GM12878 (cell line): ENCODE measurements around the gene ABR. TPM values are rescaled to one million over a fixed set of nuclear protein-coding genes. Genes with fewer than 3 reads are reported as not detected.
A peak's percentile ranks its signal among the peaks of the same experiment; 100 is the strongest.

ENCODE experiments used
- ATAC-seq: fragments of 200-7000 bp; cut with Tn5 transposase; 3 replicates; pipeline ENCODE4 v1.9.1; 2020; ENCODE audit warnings: mild to moderate bottlenecking, moderate library complexity
- BruUV-seq: library from RNA; stranded (reverse); fragments of 400-500 nt; replicated peaks from 2 replicates; lab custom pipeline; 2021; lab: Mats Ljungman, UMichigan
- CTCF ChIA-PET: fragments of 300-600 bp; sonication (Branson Sonifier 250); formaldehyde crosslinking; extraction: SDS; loops from one replicate; lab custom pipeline; 2021; ENCODE audit warnings: inconsistent platforms; lab: Yijun Ruan, JAX
- POLR2A ChIA-PET: fragments of 350-600 bp; formaldehyde crosslinking; extraction: SDS; loops from one replicate; lab custom pipeline; 2021; ENCODE audit warnings: inconsistent platforms; lab: Charles Lee
- RAD21 ChIA-PET: fragments of 300-600 bp; sonication (Branson Sonifier 250); formaldehyde crosslinking; loops from one replicate; lab custom pipeline; 2023; ENCODE audit warnings: antibody characterized with exemption; ENCODE audit not compliant: unreplicated experiment; lab: Charles Lee
- SMC1A ChIA-PET: fragments of 300-600 bp; sonication (Branson Sonifier 250); formaldehyde crosslinking; loops from one replicate; lab custom pipeline; 2023; ENCODE audit not compliant: unreplicated experiment, uncharacterized antibody; lab: Charles Lee
- DNase-seq: peaks from one replicate; pipeline ENCODE4 v3.0.0-alpha.2; 2011; ENCODE audit warnings: low read depth, low spot score
- FAIRE-seq: peaks from 3 replicates; lab custom pipeline; 2011; peaks lifted over from hg19 to GRCh38; lab: Jason Lieb, UNC
- H2AFZ ChIP-seq: 2 replicates; pipeline ENCODE4 v1.6.0; 2011; ENCODE audit warnings: low read depth, low read length, control low read depth; ENCODE audit not compliant: control insufficient read depth
- H3K27ac ChIP-seq: 2 replicates; pipeline ENCODE4 v1.5.1; 2011; ENCODE audit warnings: control low read depth; ENCODE audit not compliant: control insufficient read depth, insufficient read depth
- H3K27me3 ChIP-seq, 2 experiments: replicated peaks in 1 of 2; 2 replicates each; pipeline versions ENCODE4 v1.6.0 to v1.6.1; 2011; ENCODE audit warnings: low read length in 1 of 2; ENCODE audit not compliant: control insufficient read depth in 2 of 2, insufficient read depth in 2 of 2
- H3K36me3 ChIP-seq, 2 experiments: 2 replicates each; pipeline ENCODE4 v1.5.1; 2011; ENCODE audit warnings: low read length in 1 of 2; ENCODE audit not compliant: control insufficient read depth in 2 of 2, insufficient read depth in 2 of 2
- H3K4me1 ChIP-seq: 2 replicates; pipeline ENCODE4 v1.6.1; 2011; ENCODE audit warnings: mild to moderate bottlenecking, low read length, moderate library complexity, mixed read lengths; ENCODE audit not compliant: control insufficient read depth, insufficient read depth
- H3K4me2 ChIP-seq: 2 replicates; pipeline ENCODE4 v1.6.0; 2011; ENCODE audit warnings: control low read depth; ENCODE audit not compliant: control insufficient read depth, insufficient read depth
- H3K4me3 ChIP-seq: fragments of 200-600 bp; sonication (generic); 2 replicates; pipeline ENCODE4 v1.5.1; 2016
- H3K79me2 ChIP-seq: 2 replicates; pipeline ENCODE4 v1.6.0; 2011; ENCODE audit warnings: low read length; ENCODE audit not compliant: control insufficient read depth, insufficient read depth
- H3K9ac ChIP-seq: 2 replicates; pipeline ENCODE4 v1.8.0; 2011; ENCODE audit warnings: low read length, control low read depth, mixed read lengths; ENCODE audit not compliant: control insufficient read depth, insufficient read depth
- H3K9me3 ChIP-seq: replicated peaks from 3 replicates; pipeline ENCODE4 v1.5.1; 2011; ENCODE audit warnings: mild to moderate bottlenecking, low read length; ENCODE audit not compliant: control insufficient read depth, insufficient read depth
- H4K20me1 ChIP-seq: 2 replicates; pipeline ENCODE4 v1.6.0; 2011; ENCODE audit not compliant: control insufficient read depth, insufficient read depth
- BCLAF1 ChIP-seq: fragments of 450-650 bp; IDR thresholded peaks from 2 replicates; pipeline ENCODE4 v1.6.1; 2017; ENCODE audit warnings: antibody characterized with exemption, mild to moderate bottlenecking, moderate library complexity
- CREM ChIP-seq: IDR thresholded peaks from 2 replicates; pipeline ENCODE4 v1.6.1; 2014; ENCODE audit warnings: antibody characterized with exemption, low read depth
- HDAC2 ChIP-seq: fragments of 200-600 bp; sonication (generic); IDR thresholded peaks from 2 replicates; pipeline ENCODE4 v1.6.1; 2017
- MXI1 ChIP-seq: fragments of 150-350 bp; IDR thresholded peaks from 2 replicates; pipeline ENCODE4 v1.6.1; 2011; ENCODE audit warnings: low read depth, mild to moderate bottlenecking, inconsistent platforms, low read length, improper control_type of control experiment
- POLR2A ChIP-seq: IDR thresholded peaks from 2 replicates; pipeline ENCODE4 v1.6.1; 2011; ENCODE audit warnings: low read depth, mild to moderate bottlenecking, low read length
- SREBF2 ChIP-seq: IDR thresholded peaks from 2 replicates; pipeline ENCODE4 v1.6.1; 2012; ENCODE audit warnings: mild to moderate bottlenecking, low read length
- TAF1 ChIP-seq: IDR thresholded peaks from 2 replicates; pipeline ENCODE4 v1.6.1; 2011; ENCODE audit warnings: mild to moderate bottlenecking, low read depth, low read length, borderline replicate concordance
- ZZZ3 ChIP-seq: IDR thresholded peaks from 2 replicates; pipeline ENCODE4 v1.6.1; 2011; ENCODE audit warnings: low read depth; ENCODE audit not compliant: control insufficient read depth, insufficient read length
- WGBS: methylation state at CpG from one replicate; pipeline ENCODE4 v1.1.6; 2016; ENCODE audit warnings: low lambda C conversion rate; ENCODE audit not compliant: insufficient replicate concordance, insufficient coverage; ENCODE audit errors: missing lambda C conversion rate; 5-methylcytosine and 5-hydroxymethylcytosine counted together
- in situ Hi-C: fragments of 300-500 bp; cut with MboI; formaldehyde crosslinking; loops from 9 replicates; pipeline ENCODE4 v1.14.3; 2018; ENCODE audit warnings: mixed read lengths
- intact Hi-C: fragments of 100-400 bp; cut with micrococcal nuclease; formaldehyde crosslinking; loops from one replicate; pipeline ENCODE4 v1.14.2; 2022; ENCODE audit not compliant: unreplicated experiment
- polyA plus RNA-seq, 11 experiments: library from polyadenylated mRNA; depleted of rRNA in 4 of 11; unstranded in 6 of 11; stranded (reverse) in 5 of 11; fragments of >200 nt; fragmentation: Nextera tagmentation in 4 of 11; fragmentation: Illumina TruSeq in 1 of 11; extraction: Ambion mirVana in 4 of 11; extraction: Trizol in 1 of 11; gene quantifications; 1 replicate in 1 of 11; 2 replicates in 10 of 11; pipeline versions ENCODE4 v1.2.1 to v1.2.3, GENCODE V29; 2011 to 2016; ENCODE audit warnings: inconsistent platforms in 2 of 11, missing spikeins in 2 of 11, low read depth in 1 of 11
- total RNA-seq, 4 experiments: library from RNA; depleted of rRNA in 3 of 4; stranded (reverse); fragments of >200 nt in 3 of 4; fragmentation: Illumina TruSeq in 1 of 4; extraction: Trizol in 1 of 4; gene quantifications; 2 replicates each; pipeline versions ENCODE4 v1.2.1 to v1.2.3, GENCODE V29; 2013 to 2021
- TF ChIP-seq, protein P1 (sequence below): fragments of 450-650 bp; formaldehyde crosslinking; IDR thresholded peaks from 2 replicates; pipeline ENCODE4 v1.4.0; 2022; ENCODE audit warnings: mild to moderate bottlenecking, moderate library complexity

The ABR gene
- total and polyA plus RNA-seq, 10 of the 15 experiments (the other 5 are each of a cell fraction or from before 2014, with no cell fraction given) = 1.4 to 112 (median 30.0) TPM

DNA sequence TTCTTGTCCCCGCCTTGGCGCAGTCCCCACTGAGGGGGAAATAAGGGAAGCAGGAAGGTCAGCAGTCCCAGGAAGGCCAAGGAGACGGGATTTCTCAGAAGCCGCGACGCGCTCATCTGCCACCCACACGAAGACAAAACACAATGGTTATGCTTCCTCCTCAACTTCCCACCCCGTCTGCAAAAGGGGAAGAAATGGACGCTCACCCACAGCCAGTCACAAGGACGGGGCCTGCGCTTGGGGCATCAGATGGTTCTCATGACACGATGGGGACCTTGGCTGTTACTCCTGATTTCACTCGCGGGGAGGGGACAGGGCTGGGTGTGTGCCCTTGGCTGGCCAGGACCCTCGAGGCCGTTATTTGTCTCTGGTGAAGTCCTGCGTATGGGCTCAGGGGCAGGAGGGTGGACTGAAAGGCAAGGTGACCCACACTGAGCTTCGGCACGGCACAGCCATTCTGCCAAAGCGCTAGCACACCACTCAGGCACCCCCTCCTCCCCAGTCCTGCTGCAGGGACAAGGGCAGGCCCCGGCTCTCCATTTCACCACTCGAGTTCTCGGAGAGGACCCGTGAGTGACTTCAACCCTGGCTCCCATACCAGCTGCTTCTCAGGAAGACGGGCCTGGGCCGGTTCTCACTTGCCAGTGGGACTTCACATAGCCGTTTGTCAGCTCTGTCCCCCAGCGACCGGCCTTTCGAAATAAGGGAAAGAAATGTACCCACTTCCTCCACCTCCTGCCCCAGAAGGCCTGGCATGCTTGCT is 84.5 kb downstream of the ABR start:
- ATAC-seq = no peak
- POLR2A ChIA-PET = no interaction called here
- H3K9ac ChIP-seq = no peak overlapping the region
- SMC1A ChIA-PET = no interaction called here
- no peaks in the 10 kb centered on the region for H4K20me1 ChIP-seq
- no peak overlapping the region for H2AFZ ChIP-seq
- no peak overlapping the region for H3K4me3 ChIP-seq
- TF ChIP-seq SREBF2 (no peak), POLR2A (peak; percentile 15; the same call in 1 of the 2 replicates), BCLAF1 (no peak), TAF1 (no peak), CREM (no peak), ZZZ3 (no peak), HDAC2 (no peak), MXI1 (no peak)
- TF ChIP-seq, protein P1, sequence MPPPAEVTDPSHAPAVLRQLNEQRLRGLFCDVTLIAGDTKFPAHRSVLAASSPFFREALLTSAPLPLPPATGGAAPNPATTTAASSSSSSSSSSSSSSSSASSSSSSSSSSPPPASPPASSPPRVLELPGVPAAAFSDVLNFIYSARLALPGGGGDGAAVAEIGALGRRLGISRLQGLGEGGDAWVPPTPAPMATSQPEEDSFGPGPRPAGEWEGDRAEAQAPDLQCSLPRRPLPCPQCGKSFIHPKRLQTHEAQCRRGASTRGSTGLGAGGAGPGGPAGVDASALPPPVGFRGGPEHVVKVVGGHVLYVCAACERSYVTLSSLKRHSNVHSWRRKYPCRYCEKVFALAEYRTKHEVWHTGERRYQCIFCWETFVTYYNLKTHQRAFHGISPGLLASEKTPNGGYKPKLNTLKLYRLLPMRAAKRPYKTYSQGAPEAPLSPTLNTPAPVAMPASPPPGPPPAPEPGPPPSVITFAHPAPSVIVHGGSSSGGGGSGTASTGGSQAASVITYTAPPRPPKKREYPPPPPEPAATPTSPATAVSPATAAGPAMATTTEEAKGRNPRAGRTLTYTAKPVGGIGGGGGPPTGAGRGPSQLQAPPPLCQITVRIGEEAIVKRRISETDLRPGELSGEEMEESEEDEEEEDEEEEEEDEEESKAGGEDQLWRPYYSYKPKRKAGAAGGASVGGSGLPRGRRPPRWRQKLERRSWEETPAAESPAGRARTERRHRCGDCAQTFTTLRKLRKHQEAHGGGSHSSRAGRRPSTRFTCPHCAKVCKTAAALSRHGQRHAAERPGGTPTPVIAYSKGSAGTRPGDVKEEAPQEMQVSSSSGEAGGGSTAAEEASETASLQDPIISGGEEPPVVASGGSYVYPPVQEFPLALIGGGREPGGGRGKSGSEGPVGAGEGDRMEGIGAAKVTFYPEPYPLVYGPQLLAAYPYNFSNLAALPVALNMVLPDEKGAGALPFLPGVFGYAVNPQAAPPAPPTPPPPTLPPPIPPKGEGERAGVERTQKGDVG (CRISPR knock-in tag) = no peak
- TF ChIP-seq, all 136 proteins: peak for 1
- FAIRE-seq (no peak), DNase-seq (no peak)
- BruUV-seq = no TSS peak
- Histone ChIP-seq H3K79me2 (no peaks in the 10 kb centered on the region), H3K27me3 (no peaks in the 10 kb centered on the region), H3K4me1 (no peaks in the 10 kb centered on the region), H3K9me3 (no peaks in the 10 kb centered on the region), H3K36me3 (peaks cover 10 to 37% of the 10 kb centered on the region in 2 experiments; a peak in 3 of 4 replicates), H3K4me2 (no peak overlapping the region), H3K27ac (no peak overlapping the region)
- ChIA-PET CTCF (no interaction called here), RAD21 (no interaction called here)
- intact Hi-C loops = no loop called here
- in situ Hi-C loops = no loop called here
- WGBS = 95% methylated on average over 31 of the region's 31 CpGs
